ENCODE results near the gene MEX3D.
A peak's percentile ranks its signal among the peaks of the same experiment; 100 is the strongest.

Gene MEX3D

GRCh38 chr19:1516395-1516753 lies 51.8 kb downstream of the MEX3D start:
- Histone ChIP-seq H3K36me3 (replicated peaks in 1 of 2; ENCODE audit: control insufficient read depth in 2 of 2, insufficient read depth in 2 of 2, low read length in 2 of 2) (no peaks in the 10 kb centered on the region), H3K14ac (ENCODE audit: low read length) (no peak overlapping the region), H3K27me3 (ENCODE audit: control insufficient read depth in 3 of 3, insufficient read depth in 3 of 3, low read depth in 1 of 3, low read length in 3 of 3) (peaks cover 2 to 65% (median 25%) of the 10 kb centered on the region in 3 experiments), H3K9me3 (replicated peaks in 1 of 2; ENCODE audit: control insufficient read depth in 2 of 2, insufficient read depth in 1 of 2, low read depth in 1 of 2, low read length in 2 of 2) (peaks cover 0 to 6% of the 10 kb centered on the region in 2 donors), H4K91ac (ENCODE audit: low read depth, low read length, poor library complexity) (no peak overlapping the region), H3K9ac (ENCODE audit: low read depth, low read length, poor library complexity) (no peak overlapping the region), H3K4me3 (ENCODE audit: low read length in 2 of 2) (no peak overlapping the region), H3K79me1 (ENCODE audit: low read depth, low read length) (no peaks in the 10 kb centered on the region), H3K4ac (ENCODE audit: low read length) (no peak overlapping the region), H3K27ac (replicated peaks; ENCODE audit: low read length) (no peak overlapping the region), H2BK5ac (ENCODE audit: low read length) (no peak overlapping the region), H2AK5ac (ENCODE audit: low read depth, low read length) (peak overlapping the region; percentile 68), H3K4me2 (ENCODE audit: insufficient read depth, low read length, poor library complexity, severe bottlenecking) (no peak overlapping the region), H2BK15ac (ENCODE audit: low read length) (no peak overlapping the region), H3K18ac (ENCODE audit: low read length) (no peak overlapping the region), H2BK12ac (ENCODE audit: low read length) (no peak overlapping the region), H2BK120ac (ENCODE audit: low read depth, low read length) (peak overlapping the region; percentile 28), H4K8ac (ENCODE audit: low read depth, low read length) (no peak overlapping the region), H2AFZ (ENCODE audit: low read length) (no peak overlapping the region), H3K4me1 (ENCODE audit: control insufficient read depth in 2 of 2, insufficient read depth in 1 of 2, low read depth in 1 of 2, low read length in 2 of 2) (no peaks in the 10 kb centered on the region), H3K23ac (ENCODE audit: low read depth, low read length, poor library complexity) (no peak overlapping the region)
- no CpG with 5 or more reads among the region's 8 CpGs for WGBS, 2 donors (ENCODE audit: extremely low coverage in 2 of 2, insufficient read length in 2 of 2, insufficient replicate concordance in 1 of 2)
- no peak for DNase-seq (ENCODE audit: low spot score)

- Histone ChIP-seq H3K18ac (ENCODE audit: low read length) (no peak overlapping the region), H4K8ac (ENCODE audit: low read depth, low read length) (no peak overlapping the region), H3K23ac (ENCODE audit: low read depth, low read length, poor library complexity) (peak overlapping the region; percentile 5), H4K91ac (ENCODE audit: low read depth, low read length, poor library complexity) (no peak overlapping the region), H3K36me3 (replicated peaks in 1 of 2; ENCODE audit: control insufficient read depth in 2 of 2, insufficient read depth in 2 of 2, low read length in 2 of 2) (no peaks in the 10 kb centered on the region), H2BK5ac (ENCODE audit: low read length) (no peak overlapping the region), H3K4me1 (ENCODE audit: control insufficient read depth in 2 of 2, insufficient read depth in 1 of 2, low read depth in 1 of 2, low read length in 2 of 2) (peaks cover 0 to 3% of the 10 kb centered on the region in 2 donors), H3K9ac (ENCODE audit: low read depth, low read length, poor library complexity) (peak overlapping the region; percentile 60), H2BK15ac (ENCODE audit: low read length) (peak overlapping the region; percentile 24), H2AFZ (ENCODE audit: low read length) (no peak overlapping the region), H3K27me3 (ENCODE audit: control insufficient read depth in 3 of 3, insufficient read depth in 3 of 3, low read depth in 1 of 3, low read length in 3 of 3) (peaks cover 2 to 71% (median 25%) of the 10 kb centered on the region in 3 experiments), H3K4ac (ENCODE audit: low read length) (no peak overlapping the region), H3K14ac (ENCODE audit: low read length) (no peak overlapping the region), H3K4me3 (ENCODE audit: low read length in 2 of 2) (no peak overlapping the region), H3K79me1 (ENCODE audit: low read depth, low read length) (no peaks in the 10 kb centered on the region), H3K27ac (replicated peaks; ENCODE audit: low read length) (no peak overlapping the region), H2BK12ac (ENCODE audit: low read length) (no peak overlapping the region), H3K4me2 (ENCODE audit: insufficient read depth, low read length, poor library complexity, severe bottlenecking) (no peak overlapping the region), H2AK5ac (ENCODE audit: low read depth, low read length) (peak overlapping the region; percentile 57), H2BK120ac (ENCODE audit: low read depth, low read length) (no peak overlapping the region), H3K9me3 (replicated peaks in 1 of 2; ENCODE audit: control insufficient read depth in 2 of 2, insufficient read depth in 1 of 2, low read depth in 1 of 2, low read length in 2 of 2) (peaks cover 0 to 6% of the 10 kb centered on the region in 2 donors)
- no CpG with 5 or more reads among the region's 14 CpGs for WGBS, 2 donors (ENCODE audit: extremely low coverage in 2 of 2, insufficient read length in 2 of 2, insufficient replicate concordance in 1 of 2)
- no peak for DNase-seq (ENCODE audit: low spot score)
Measured at GRCh38 chr19:1514986-1515721, 53.0 kb downstream of the MEX3D start.

GRCh38 chr19:1514295-1514661 lies 53.8 kb downstream of the MEX3D start:
- Histone ChIP-seq H2BK15ac (ENCODE audit: low read length) (no peak overlapping the region), H3K23ac (ENCODE audit: low read depth, low read length, poor library complexity) (peak overlapping the region; percentile 73), H3K9ac (ENCODE audit: low read depth, low read length, poor library complexity) (no peak overlapping the region), H2BK120ac (ENCODE audit: low read depth, low read length) (no peak overlapping the region), H2AK5ac (ENCODE audit: low read depth, low read length) (peak overlapping the region; percentile 84), H4K8ac (ENCODE audit: low read depth, low read length) (no peak overlapping the region), H3K27ac (replicated peaks; ENCODE audit: low read length) (no peak overlapping the region), H2BK12ac (ENCODE audit: low read length) (peak overlapping the region; percentile 84), H3K4me3 (ENCODE audit: low read length in 2 of 2) (no peak overlapping the region), H4K91ac (ENCODE audit: low read depth, low read length, poor library complexity) (no peak overlapping the region), H3K4ac (ENCODE audit: low read length) (no peak overlapping the region), H3K9me3 (replicated peaks in 1 of 2; ENCODE audit: control insufficient read depth in 2 of 2, insufficient read depth in 1 of 2, low read depth in 1 of 2, low read length in 2 of 2) (peaks cover 0 to 6% of the 10 kb centered on the region in 2 donors), H3K79me1 (ENCODE audit: low read depth, low read length) (no peaks in the 10 kb centered on the region), H3K4me2 (ENCODE audit: insufficient read depth, low read length, poor library complexity, severe bottlenecking) (no peak overlapping the region), H2AFZ (ENCODE audit: low read length) (no peak overlapping the region), H3K27me3 (ENCODE audit: control insufficient read depth in 3 of 3, insufficient read depth in 3 of 3, low read depth in 1 of 3, low read length in 3 of 3) (peaks cover 2 to 71% (median 28%) of the 10 kb centered on the region in 3 experiments), H3K4me1 (ENCODE audit: control insufficient read depth in 2 of 2, insufficient read depth in 1 of 2, low read depth in 1 of 2, low read length in 2 of 2) (peaks cover 3 to 6% of the 10 kb centered on the region in 2 donors), H3K36me3 (replicated peaks in 1 of 2; ENCODE audit: control insufficient read depth in 2 of 2, insufficient read depth in 2 of 2, low read length in 2 of 2) (no peaks in the 10 kb centered on the region), H3K18ac (ENCODE audit: low read length) (peak overlapping the region; percentile 87), H2BK5ac (ENCODE audit: low read length) (no peak overlapping the region), H3K14ac (ENCODE audit: low read length) (no peak overlapping the region)
- no CpG with 5 or more reads among the region's 10 CpGs for WGBS, 2 donors (ENCODE audit: extremely low coverage in 2 of 2, insufficient read length in 2 of 2, insufficient replicate concordance in 1 of 2)
- no peak for DNase-seq (ENCODE audit: low spot score)

GRCh38 chr19:1513499-1514294 lies 54.4 kb downstream of the MEX3D start:
- H3K4ac ChIP-seq (ENCODE audit: low read length): no peak overlapping the region
- peak overlapping the region; percentile 87 for H3K18ac ChIP-seq (ENCODE audit: low read length)
- no peak overlapping the region for H4K91ac ChIP-seq (ENCODE audit: low read depth, low read length, poor library complexity)
- no peak overlapping the region for H3K14ac ChIP-seq (ENCODE audit: low read length)
- no peak overlapping the region for H2BK5ac ChIP-seq (ENCODE audit: low read length)
- no peak overlapping the region for H3K27ac ChIP-seq (replicated peaks; ENCODE audit: low read length)
- no peak overlapping the region for H3K4me3 ChIP-seq (ENCODE audit: low read length in 2 of 2)
- H2AK5ac ChIP-seq (ENCODE audit: low read depth, low read length): peak overlapping the region; percentile 84
- H3K27me3 ChIP-seq (ENCODE audit: control insufficient read depth in 3 of 3, insufficient read depth in 3 of 3, low read depth in 1 of 3, low read length in 3 of 3): peaks cover 2 to 68% (median 28%) of the 10 kb centered on the region in 3 experiments
- no peaks in the 10 kb centered on the region for H3K79me1 ChIP-seq (ENCODE audit: low read depth, low read length)
- WGBS, 2 donors (ENCODE audit: extremely low coverage in 2 of 2, insufficient read length in 2 of 2, insufficient replicate concordance in 1 of 2): no CpG with 5 or more reads among the region's 52 CpGs
- H3K23ac ChIP-seq (ENCODE audit: low read depth, low read length, poor library complexity): peak overlapping the region; percentile 73
- no peak overlapping the region for H2BK15ac ChIP-seq (ENCODE audit: low read length)
- H2BK120ac ChIP-seq (ENCODE audit: low read depth, low read length): no peak overlapping the region
- peak overlapping the region; percentile 73 for H3K4me2 ChIP-seq (ENCODE audit: insufficient read depth, low read length, poor library complexity, severe bottlenecking)
- H2BK12ac ChIP-seq (ENCODE audit: low read length): peak overlapping the region; percentile 84
- H4K8ac ChIP-seq (ENCODE audit: low read depth, low read length): no peak overlapping the region
- H3K36me3 ChIP-seq (replicated peaks in 1 of 2; ENCODE audit: control insufficient read depth in 2 of 2, insufficient read depth in 2 of 2, low read length in 2 of 2): no peaks in the 10 kb centered on the region
- peaks cover 3 to 7% of the 10 kb centered on the region in 2 donors for H3K4me1 ChIP-seq (ENCODE audit: control insufficient read depth in 2 of 2, insufficient read depth in 1 of 2, low read depth in 1 of 2, low read length in 2 of 2)
- peaks cover 0 to 6% of the 10 kb centered on the region in 2 donors for H3K9me3 ChIP-seq (replicated peaks in 1 of 2; ENCODE audit: control insufficient read depth in 2 of 2, insufficient read depth in 1 of 2, low read depth in 1 of 2, low read length in 2 of 2)
- no peak for DNase-seq (ENCODE audit: low spot score)
- peak overlapping the region; percentile 53 for H2AFZ ChIP-seq (ENCODE audit: low read length)
- H3K9ac ChIP-seq (ENCODE audit: low read depth, low read length, poor library complexity): no peak overlapping the region
